GM23248 (cell line): ENCODE measurements around the gene CBFA2T2. TPM values are rescaled to one million over a fixed set of nuclear protein-coding genes. Genes with fewer than 3 reads are reported as not detected.

Experiments used
- DNase-seq: peaks from one replicate; pipeline ENCODE4 v3.0.0-alpha.2; 2015
- H2AFZ ChIP-seq: fragments of 200-600 bp; sonication (generic); 2 replicates; pipeline ENCODE4 v1.6.1; 2016; ENCODE audit warnings: antibody characterized with exemption
- H3F3A ChIP-seq: fragments of 200-600 bp; sonication (generic); 2 replicates; pipeline ENCODE4 v1.6.1; 2016; ENCODE audit warnings: mild to moderate bottlenecking, antibody characterized with exemption, mixed run types; ENCODE audit not compliant: insufficient read depth
- H3K27ac ChIP-seq: fragments of 200-600 bp; sonication (generic); 2 replicates; pipeline ENCODE4 v1.5.1; 2016; ENCODE audit warnings: mild to moderate bottlenecking
- H3K27me3 ChIP-seq: fragments of 200-600 bp; sonication (generic); replicated peaks from 2 replicates; pipeline ENCODE4 v1.6.1; 2016; ENCODE audit warnings: mild to moderate bottlenecking; ENCODE audit not compliant: insufficient read depth
- H3K36me3 ChIP-seq: fragments of 200-600 bp; sonication (generic); 2 replicates; pipeline ENCODE4 v1.6.1; 2016; ENCODE audit warnings: low read depth, mild to moderate bottlenecking
- H3K4me1 ChIP-seq: fragments of 200-600 bp; sonication (generic); 2 replicates; pipeline ENCODE4 v1.6.1; 2016; ENCODE audit warnings: mild to moderate bottlenecking; ENCODE audit not compliant: insufficient read depth
- H3K4me2 ChIP-seq: fragments of 200-600 bp; sonication (generic); one replicate; pipeline ENCODE4 v1.6.1; 2016; ENCODE audit warnings: mild to moderate bottlenecking; ENCODE audit not compliant: unreplicated experiment
- H3K4me3 ChIP-seq: fragments of 200-600 bp; sonication (generic); 2 replicates; pipeline ENCODE4 v1.5.1; 2016; ENCODE audit warnings: mild to moderate bottlenecking
- H3K79me2 ChIP-seq: fragments of 200-600 bp; sonication (generic); 2 replicates; pipeline ENCODE4 v1.6.1; 2016; ENCODE audit warnings: mild to moderate bottlenecking; ENCODE audit not compliant: insufficient read depth
- H3K9ac ChIP-seq: fragments of 200-600 bp; sonication (generic); 2 replicates; pipeline ENCODE4 v1.6.1; 2016; ENCODE audit warnings: mild to moderate bottlenecking
- H3K9me2 ChIP-seq: fragments of 200-600 bp; sonication (generic); 2 replicates; pipeline ENCODE4 v1.6.1; 2016; ENCODE audit warnings: mixed run types, mild to moderate bottlenecking, moderate library complexity; ENCODE audit not compliant: insufficient read depth
- H3K9me3 ChIP-seq: fragments of 200-600 bp; sonication (generic); one replicate; pipeline ENCODE4 v1.6.1; 2017; ENCODE audit warnings: low read depth
- H4K20me1 ChIP-seq: fragments of 200-600 bp; sonication (generic); 2 replicates; pipeline ENCODE4 v1.6.0; 2016; ENCODE audit not compliant: insufficient read depth
- EZH2 ChIP-seq: fragments of 200-600 bp; sonication (generic); IDR thresholded peaks from 2 replicates; pipeline ENCODE4 v1.6.1; 2018; ENCODE audit warnings: antibody characterized with exemption, mild to moderate bottlenecking; ENCODE audit not compliant: insufficient read depth, poor library complexity, severe bottlenecking
- EZH2phosphoT487 ChIP-seq: fragments of 200-600 bp; sonication (generic); IDR thresholded peaks from 2 replicates; pipeline ENCODE4 v1.6.1; 2018; ENCODE audit warnings: antibody characterized with exemption, moderate library complexity, mild to moderate bottlenecking, low read depth; ENCODE audit not compliant: insufficient read depth
- WGBS, 2 experiments: methylation state at CpG; one replicate each; pipeline ENCODE4 v1.1.6; 2015 to 2017; ENCODE audit warnings: low lambda C conversion rate in 2 of 2, low coverage in 1 of 2; ENCODE audit errors: missing lambda C conversion rate in 2 of 2; 5-methylcytosine and 5-hydroxymethylcytosine counted together
- in situ Hi-C: fragments of 300-500 bp; cut with MboI; formaldehyde crosslinking; loops from 2 replicates; pipeline ENCODE4 v1.15.0; 2020
- polyA plus RNA-seq: library from polyadenylated mRNA; unstranded; fragments of >200 nt; fragmentation: Nextera tagmentation; extraction: Ambion mirVana; gene quantifications from 2 replicates; pipeline ENCODE4 v1.2.1, GENCODE V29; 2016
- total RNA-seq: library from RNA; depleted of rRNA; stranded (reverse); fragments of >200 nt; shearing (Covaris generic); gene quantifications from 2 replicates; pipeline ENCODE4 v1.2.3, GENCODE V29; 2014

The CBFA2T2 gene
- total and polyA plus RNA-seq, 2 experiments from 2014 or later, result 5.3 to 8.7 TPM

GRCh38 chr20:33575282-33575681 lies 85.4 kb downstream of the CBFA2T2 start:
- H3K9me3 ChIP-seq, result no peaks in the 10 kb centered on the region
- in situ Hi-C loops, result no loop called here
- no peak for DNase-seq
- no peak overlapping the region for H3K9ac ChIP-seq
- peaks cover 6% of the 10 kb centered on the region; the same call in 1 of the 2 replicates for H3K4me1 ChIP-seq
- WGBS, 2 experiments, result 83 to 85% methylated on average over 3 of the region's 3 CpGs
- H3K27ac ChIP-seq, result no peak overlapping the region
- H3K27me3 ChIP-seq, result no peaks in the 10 kb centered on the region
- H4K20me1 ChIP-seq, result no peaks in the 10 kb centered on the region
- peaks cover 46% of the 10 kb centered on the region for H3K79me2 ChIP-seq
- no peaks in the 10 kb centered on the region for H3K36me3 ChIP-seq
- no peak overlapping the region for H3K4me3 ChIP-seq
- TF ChIP-seq EZH2, result no peak
- no peak for TF ChIP-seq EZH2phosphoT487
- H3K9me2 ChIP-seq, result no peaks in the 10 kb centered on the region
- H2AFZ ChIP-seq, result no peak overlapping the region
- no peak overlapping the region for H3K4me2 ChIP-seq
- no peaks in the 10 kb centered on the region for H3F3A ChIP-seq

- DNase-seq, result no peak
- in situ Hi-C loops, result no loop called here
- Histone ChIP-seq H3K9me3 (no peaks in the 10 kb centered on the region), H3K4me1 (peaks cover 6% of the 10 kb centered on the region; the same call in 1 of the 2 replicates), H3K4me2 (no peak overlapping the region), H2AFZ (no peak overlapping the region), H3K79me2 (peaks cover 44% of the 10 kb centered on the region), H3K36me3 (no peaks in the 10 kb centered on the region), H3K27ac (no peak overlapping the region), H3K27me3 (no peaks in the 10 kb centered on the region), H4K20me1 (no peaks in the 10 kb centered on the region), H3K9ac (no peak overlapping the region), H3K4me3 (no peak overlapping the region), H3F3A (no peaks in the 10 kb centered on the region), H3K9me2 (no peaks in the 10 kb centered on the region)
- no peak for TF ChIP-seq EZH2phosphoT487
- no peak for TF ChIP-seq EZH2
- 43% methylated on average over 4 of the region's 4 CpGs for WGBS, 2 experiments
These were observed 86.7 kb downstream of the CBFA2T2 start for GRCh38 chr20:33576432-33577125.

- in situ Hi-C loops, result no loop called here
- no peak overlapping the region for H2AFZ ChIP-seq
- TF ChIP-seq EZH2, result no peak
- no peak for TF ChIP-seq EZH2phosphoT487
- no peak overlapping the region for H3K9ac ChIP-seq
- H4K20me1 ChIP-seq, result no peaks in the 10 kb centered on the region
- peaks cover 6% of the 10 kb centered on the region; the same call in 1 of the 2 replicates for H3K4me1 ChIP-seq
- H3K9me2 ChIP-seq, result no peaks in the 10 kb centered on the region
- H3K4me3 ChIP-seq, result no peak overlapping the region
- H3K27me3 ChIP-seq, result no peaks in the 10 kb centered on the region
- peak; percentile 30 for DNase-seq
- H3K79me2 ChIP-seq, result peaks cover 34% of the 10 kb centered on the region
- 8 to 17% methylated on average over 1 of the region's 1 CpG for WGBS, 2 experiments
- H3F3A ChIP-seq, result no peaks in the 10 kb centered on the region
- no peak overlapping the region for H3K4me2 ChIP-seq
- no peak overlapping the region for H3K27ac ChIP-seq
- no peaks in the 10 kb centered on the region for H3K36me3 ChIP-seq
- H3K9me3 ChIP-seq, result no peaks in the 10 kb centered on the region
These were observed 88.6 kb downstream of the CBFA2T2 start for GRCh38 chr20:33578510-33578909.

- Histone ChIP-seq H3K4me1 (peaks cover 19% of the 10 kb centered on the region), H3K9me2 (no peaks in the 10 kb centered on the region), H3K27me3 (no peaks in the 10 kb centered on the region), H3K79me2 (peaks cover 15% of the 10 kb centered on the region; the same call in 1 of the 2 replicates), H3K4me2 (no peak overlapping the region), H3F3A (0 out of 2 replicates have a peak, but pooled peaks cover 11% of the 10 kb centered on the region), H3K4me3 (no peak overlapping the region), H3K9me3 (no peaks in the 10 kb centered on the region), H3K9ac (no peak overlapping the region), H4K20me1 (no peaks in the 10 kb centered on the region), H2AFZ (no peak overlapping the region), H3K27ac (no peak overlapping the region), H3K36me3 (no peaks in the 10 kb centered on the region)
- in situ Hi-C loops, result loop anchor here (10.0 kb wide), 1 partner anchor 62 kb away; no protein-coding TSS in a partner anchor
- no peak for DNase-seq
- 78 to 83% methylated on average over 2 of the region's 2 CpGs for WGBS, 2 experiments
- TF ChIP-seq EZH2, result no peak
- no peak for TF ChIP-seq EZH2phosphoT487
These were observed 93.2 kb downstream of the CBFA2T2 start for GRCh38 chr20:33583143-33583542.
